Vagina (tissue), 2 donors: ENCODE data around the gene PGRMC2.

ENCODE experiments used
- CTCF ChIP-seq, 3 experiments: fragments of 450-650 bp in 2 of 3; fragments of 200-600 bp in 1 of 3; sonication (generic) in 1 of 3; IDR thresholded peaks; one replicate each; pipeline ENCODE4 v1.5.1; 2017 to 2019; ENCODE audit warnings: antibody characterized with exemption in 3 of 3, mild to moderate bottlenecking in 2 of 3, moderate library complexity in 2 of 3
- POLR2A ChIP-seq, 2 donors: fragments of 450-650 bp; IDR thresholded peaks; one replicate each; pipeline ENCODE4 v1.6.1; 2017; ENCODE audit warnings: antibody characterized with exemption in 2 of 2, mild to moderate bottlenecking in 2 of 2, moderate library complexity in 2 of 2

DNA sequence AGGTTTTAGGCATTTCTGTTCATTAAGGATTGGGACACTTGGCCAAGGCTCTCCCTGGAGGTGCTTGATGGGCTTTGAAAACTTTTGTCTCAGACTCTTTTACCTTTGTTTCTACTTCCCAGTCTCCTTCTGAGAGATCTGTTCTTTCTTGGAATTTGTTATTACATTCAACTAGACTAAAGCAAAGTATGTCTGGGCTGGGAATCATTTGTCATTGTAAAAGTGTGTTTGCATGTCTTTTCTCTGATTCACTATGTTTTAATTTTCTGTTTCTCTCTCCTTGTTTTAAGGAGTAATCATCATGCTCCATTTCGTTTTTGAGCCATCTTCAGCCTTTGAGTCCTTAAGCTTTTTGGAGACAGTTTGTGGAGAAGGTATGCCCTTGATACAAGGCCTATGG, 12.2 kb upstream of the PGRMC2 start:
- TF ChIP-seq POLR2A (IDR thresholded peaks at IDR 0.05) = no peak
- no peak for TF ChIP-seq CTCF (IDR thresholded peaks at IDR 0.05)
